GM18873 (cell line): ENCODE measurements around the gene RXFP3.

Experiments
- ATAC-seq: cut with Tn5 transposase; IDR thresholded peaks from one replicate; pipeline ENCODE4 v1.9.1; 2021; ENCODE audit warnings: mild to moderate bottlenecking, moderate library complexity, moderate number of reproducible peaks; ENCODE audit not compliant: unreplicated experiment, low FRiP score

RXFP3 gene

GRCh38 chr5:33976307-33976706 lies 40.1 kb downstream of the RXFP3 start:
- ATAC-seq = no peak

- no peak for ATAC-seq
These were observed 42.1 kb downstream of the RXFP3 start for GRCh38 chr5:33978306-33978705.

- no peak for ATAC-seq
These were observed 43.8 kb downstream of the RXFP3 start for GRCh38 chr5:33980030-33980429.

- no peak for ATAC-seq
These were observed 45.4 kb downstream of the RXFP3 start for GRCh38 chr5:33981408-33982162.

GRCh38 chr5:33984178-33984577 lies 48.0 kb downstream of the RXFP3 start:
- ATAC-seq = no peak

- ATAC-seq = no peak
These were observed 48.5 kb downstream of the RXFP3 start, which contains the start of gene SLC45A2 for GRCh38 chr5:33984671-33985124. SLC45A2 (minus strand) TSS chr5:33984693; CDS start chr5:33984583, 110 bp downstream.

GRCh38 chr5:33985447-33985846 lies 49.3 kb downstream of the RXFP3 start:
- ATAC-seq = no peak
